GM12878 (cell line): ENCODE measurements around the gene SRPK2. TPM values are rescaled to one million over a fixed set of nuclear protein-coding genes. Genes with fewer than 3 reads are reported as not detected.

Experiments
- ATAC-seq: fragments of 200-7000 bp; cut with Tn5 transposase; 3 replicates; pipeline ENCODE4 v1.9.1; 2020; ENCODE audit warnings: mild to moderate bottlenecking, moderate library complexity
- BruUV-seq: library from RNA; stranded (reverse); fragments of 400-500 nt; replicated peaks from 2 replicates; lab custom pipeline; 2021; lab: Mats Ljungman, UMichigan
- CTCF ChIA-PET: fragments of 300-600 bp; sonication (Branson Sonifier 250); formaldehyde crosslinking; extraction: SDS; loops from one replicate; lab custom pipeline; 2021; ENCODE audit warnings: inconsistent platforms; lab: Yijun Ruan, JAX
- POLR2A ChIA-PET: fragments of 350-600 bp; formaldehyde crosslinking; extraction: SDS; loops from one replicate; lab custom pipeline; 2021; ENCODE audit warnings: inconsistent platforms; lab: Charles Lee
- RAD21 ChIA-PET: fragments of 300-600 bp; sonication (Branson Sonifier 250); formaldehyde crosslinking; loops from one replicate; lab custom pipeline; 2023; ENCODE audit warnings: antibody characterized with exemption; ENCODE audit not compliant: unreplicated experiment; lab: Charles Lee
- SMC1A ChIA-PET: fragments of 300-600 bp; sonication (Branson Sonifier 250); formaldehyde crosslinking; loops from one replicate; lab custom pipeline; 2023; ENCODE audit not compliant: unreplicated experiment, uncharacterized antibody; lab: Charles Lee
- DNase-seq: peaks from one replicate; pipeline ENCODE4 v3.0.0-alpha.2; 2011; ENCODE audit warnings: low read depth, low spot score
- FAIRE-seq: peaks from 3 replicates; lab custom pipeline; 2011; peaks lifted over from hg19 to GRCh38; lab: Jason Lieb, UNC
- H2AFZ ChIP-seq: 2 replicates; pipeline ENCODE4 v1.6.0; 2011; ENCODE audit warnings: low read depth, low read length, control low read depth; ENCODE audit not compliant: control insufficient read depth
- H3K27ac ChIP-seq: 2 replicates; pipeline ENCODE4 v1.5.1; 2011; ENCODE audit warnings: control low read depth; ENCODE audit not compliant: control insufficient read depth, insufficient read depth
- H3K27me3 ChIP-seq, 2 experiments: replicated peaks in 1 of 2; 2 replicates each; pipeline versions ENCODE4 v1.6.0 to v1.6.1; 2011; ENCODE audit warnings: low read length in 1 of 2; ENCODE audit not compliant: control insufficient read depth in 2 of 2, insufficient read depth in 2 of 2
- H3K36me3 ChIP-seq, 2 experiments: 2 replicates each; pipeline ENCODE4 v1.5.1; 2011; ENCODE audit warnings: low read length in 1 of 2; ENCODE audit not compliant: control insufficient read depth in 2 of 2, insufficient read depth in 2 of 2
- H3K4me1 ChIP-seq: 2 replicates; pipeline ENCODE4 v1.6.1; 2011; ENCODE audit warnings: mild to moderate bottlenecking, low read length, moderate library complexity, mixed read lengths; ENCODE audit not compliant: control insufficient read depth, insufficient read depth
- H3K4me2 ChIP-seq: 2 replicates; pipeline ENCODE4 v1.6.0; 2011; ENCODE audit warnings: control low read depth; ENCODE audit not compliant: control insufficient read depth, insufficient read depth
- H3K4me3 ChIP-seq: fragments of 200-600 bp; sonication (generic); 2 replicates; pipeline ENCODE4 v1.5.1; 2016
- H3K79me2 ChIP-seq: 2 replicates; pipeline ENCODE4 v1.6.0; 2011; ENCODE audit warnings: low read length; ENCODE audit not compliant: control insufficient read depth, insufficient read depth
- H3K9ac ChIP-seq: 2 replicates; pipeline ENCODE4 v1.8.0; 2011; ENCODE audit warnings: low read length, control low read depth, mixed read lengths; ENCODE audit not compliant: control insufficient read depth, insufficient read depth
- H3K9me3 ChIP-seq: replicated peaks from 3 replicates; pipeline ENCODE4 v1.5.1; 2011; ENCODE audit warnings: mild to moderate bottlenecking, low read length; ENCODE audit not compliant: control insufficient read depth, insufficient read depth
- H4K20me1 ChIP-seq: 2 replicates; pipeline ENCODE4 v1.6.0; 2011; ENCODE audit not compliant: control insufficient read depth, insufficient read depth
- CBX3 ChIP-seq: fragments of 200-600 bp; sonication (generic); IDR thresholded peaks from 2 replicates; pipeline ENCODE4 v1.6.1; 2016; ENCODE audit warnings: low read depth, borderline replicate concordance
- CBX5 ChIP-seq: sonication (generic); IDR thresholded peaks from 2 replicates; pipeline ENCODE4 v1.6.1; 2016; ENCODE audit warnings: low read depth, moderate library complexity, mild to moderate bottlenecking, inconsistent platforms
- GATAD2B ChIP-seq: fragments of 450-650 bp; conservative IDR thresholded peaks from 2 replicates; pipeline ENCODE4 v1.6.1; 2017; ENCODE audit warnings: low read depth, mild to moderate bottlenecking, moderate library complexity
- NRF1 ChIP-seq: conservative IDR thresholded peaks from 2 replicates; pipeline ENCODE4 v1.6.1; 2011; ENCODE audit warnings: mild to moderate bottlenecking, low read depth, low read length, improper control_type of control experiment
- STAT3 ChIP-seq: IDR thresholded peaks from 2 replicates; pipeline ENCODE4 v1.6.1; 2011; ENCODE audit warnings: low read depth, low read length, improper control_type of control experiment
- WRNIP1 ChIP-seq: IDR thresholded peaks from 2 replicates; pipeline ENCODE4 v1.6.1; 2011; ENCODE audit warnings: low read depth, low read length, improper control_type of control experiment, borderline replicate concordance
- WGBS: methylation state at CpG from one replicate; pipeline ENCODE4 v1.1.6; 2016; ENCODE audit warnings: low lambda C conversion rate; ENCODE audit not compliant: insufficient replicate concordance, insufficient coverage; ENCODE audit errors: missing lambda C conversion rate; 5-methylcytosine and 5-hydroxymethylcytosine counted together
- in situ Hi-C: fragments of 300-500 bp; cut with MboI; formaldehyde crosslinking; loops from 9 replicates; pipeline ENCODE4 v1.14.3; 2018; ENCODE audit warnings: mixed read lengths
- intact Hi-C: fragments of 100-400 bp; cut with micrococcal nuclease; formaldehyde crosslinking; loops from one replicate; pipeline ENCODE4 v1.14.2; 2022; ENCODE audit not compliant: unreplicated experiment
- polyA plus RNA-seq, 11 experiments: library from polyadenylated mRNA; depleted of rRNA in 4 of 11; unstranded in 6 of 11; stranded (reverse) in 5 of 11; fragments of >200 nt; fragmentation: Nextera tagmentation in 4 of 11; fragmentation: Illumina TruSeq in 1 of 11; extraction: Ambion mirVana in 4 of 11; extraction: Trizol in 1 of 11; gene quantifications; 1 replicate in 1 of 11; 2 replicates in 10 of 11; pipeline versions ENCODE4 v1.2.1 to v1.2.3, GENCODE V29; 2011 to 2016; ENCODE audit warnings: inconsistent platforms in 2 of 11, missing spikeins in 2 of 11, low read depth in 1 of 11
- total RNA-seq, 4 experiments: library from RNA; depleted of rRNA in 3 of 4; stranded (reverse); fragments of >200 nt in 3 of 4; fragmentation: Illumina TruSeq in 1 of 4; extraction: Trizol in 1 of 4; gene quantifications; 2 replicates each; pipeline versions ENCODE4 v1.2.1 to v1.2.3, GENCODE V29; 2013 to 2021
- TF ChIP-seq, protein P1 (sequence below): fragments of 450-650 bp; IDR thresholded peaks from 2 replicates; pipeline ENCODE4 v1.6.1; 2017; ENCODE audit warnings: borderline replicate concordance
- TF ChIP-seq, protein P2 (sequence below): IDR thresholded peaks from 2 replicates; pipeline ENCODE4 v1.6.1; 2011; ENCODE audit warnings: mild to moderate bottlenecking, low read depth, low read length, moderate library complexity; ENCODE audit not compliant: insufficient replicate concordance

The SRPK2 gene
- total and polyA plus RNA-seq, 10 of the 15 experiments (the other 5 are each of a cell fraction or from before 2014, with no cell fraction given) = 13.2 to 32.8 (median 24.5) TPM

DNA sequence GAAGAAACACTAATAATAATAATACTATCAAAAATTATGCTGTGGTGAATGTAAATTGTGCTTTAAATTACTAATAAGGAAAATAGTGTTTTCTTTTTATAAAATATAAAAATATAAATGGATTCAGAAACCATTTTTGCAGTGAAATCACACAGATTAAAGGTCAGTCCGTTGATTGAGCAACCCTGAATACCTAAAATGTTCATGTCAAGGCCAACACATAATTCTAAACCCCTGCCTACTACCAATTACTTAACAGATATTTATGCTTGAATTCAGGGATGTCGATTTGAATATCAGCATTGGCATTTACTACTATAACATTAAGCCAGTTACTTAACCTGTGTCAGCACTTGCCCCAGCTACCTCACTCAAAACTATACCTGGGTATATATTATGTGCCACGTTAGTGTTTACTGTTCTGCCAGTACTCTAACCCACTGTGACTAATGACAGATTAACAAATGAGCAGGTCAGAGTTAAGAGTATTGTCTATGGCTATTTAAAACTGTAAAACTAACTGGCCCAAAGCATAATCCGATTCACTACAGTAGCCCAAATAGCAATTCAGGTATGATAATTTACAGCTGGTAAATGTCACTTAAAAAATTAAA lies 209.7 kb downstream of the SRPK2 start:
- Histone ChIP-seq H3K4me3 (no peak overlapping the region), H3K4me1 (no peaks in the 10 kb centered on the region), H4K20me1 (no peaks in the 10 kb centered on the region), H3K36me3 (no peaks in the 10 kb centered on the region), H3K27ac (no peak overlapping the region), H3K79me2 (no peaks in the 10 kb centered on the region), H3K9ac (no peak overlapping the region), H3K4me2 (no peak overlapping the region), H3K27me3 (no peaks in the 10 kb centered on the region), H2AFZ (no peak overlapping the region), H3K9me3 (no peaks in the 10 kb centered on the region; the same call in 2 of the 3 replicates)
- BruUV-seq = no TSS peak
- TF ChIP-seq CBX3 (no peak), WRNIP1 (no peak), CBX5 (no peak), NRF1 (no peak), GATAD2B (no peak), STAT3 (no peak)
- TF ChIP-seq, protein P1, sequence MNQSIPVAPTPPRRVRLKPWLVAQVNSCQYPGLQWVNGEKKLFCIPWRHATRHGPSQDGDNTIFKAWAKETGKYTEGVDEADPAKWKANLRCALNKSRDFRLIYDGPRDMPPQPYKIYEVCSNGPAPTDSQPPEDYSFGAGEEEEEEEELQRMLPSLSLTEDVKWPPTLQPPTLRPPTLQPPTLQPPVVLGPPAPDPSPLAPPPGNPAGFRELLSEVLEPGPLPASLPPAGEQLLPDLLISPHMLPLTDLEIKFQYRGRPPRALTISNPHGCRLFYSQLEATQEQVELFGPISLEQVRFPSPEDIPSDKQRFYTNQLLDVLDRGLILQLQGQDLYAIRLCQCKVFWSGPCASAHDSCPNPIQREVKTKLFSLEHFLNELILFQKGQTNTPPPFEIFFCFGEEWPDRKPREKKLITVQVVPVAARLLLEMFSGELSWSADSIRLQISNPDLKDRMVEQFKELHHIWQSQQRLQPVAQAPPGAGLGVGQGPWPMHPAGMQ = no peak
- TF ChIP-seq, protein P2, sequence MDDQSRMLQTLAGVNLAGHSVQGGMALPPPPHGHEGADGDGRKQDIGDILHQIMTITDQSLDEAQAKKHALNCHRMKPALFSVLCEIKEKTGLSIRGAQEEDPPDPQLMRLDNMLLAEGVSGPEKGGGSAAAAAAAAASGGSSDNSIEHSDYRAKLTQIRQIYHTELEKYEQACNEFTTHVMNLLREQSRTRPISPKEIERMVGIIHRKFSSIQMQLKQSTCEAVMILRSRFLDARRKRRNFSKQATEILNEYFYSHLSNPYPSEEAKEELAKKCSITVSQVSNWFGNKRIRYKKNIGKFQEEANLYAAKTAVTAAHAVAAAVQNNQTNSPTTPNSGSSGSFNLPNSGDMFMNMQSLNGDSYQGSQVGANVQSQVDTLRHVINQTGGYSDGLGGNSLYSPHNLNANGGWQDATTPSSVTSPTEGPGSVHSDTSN = no peak
- DNase-seq (no peak), FAIRE-seq (no peak), ATAC-seq (no peak)
- ChIA-PET SMC1A (interaction anchor here (0.8 kb wide), 1 partner anchor 9 kb away, joined by 3 read pairs; no protein-coding TSS in a partner anchor), RAD21 (no interaction called here), POLR2A (interaction anchor here (0.7 kb wide), 1 partner anchor 108 kb away, joined by 8 read pairs; no protein-coding TSS in a partner anchor), CTCF (no interaction called here)
- in situ Hi-C loops (no loop called here), intact Hi-C loops (no loop called here)
- WGBS = 73% methylated on average over 4 of the region's 4 CpGs
